NCI-H1048 (cell line): Measurements from ENCODE around the gene SLBP.

Experiments used
- DNase-seq: peaks from one replicate; lab custom pipeline; 2025; lab: John Stamatoyannopoulos, UW

The SLBP gene

GRCh38 chr4:1653776-1654175, 58.3 kb downstream of the SLBP start:
- no peak for DNase-seq

DNA sequence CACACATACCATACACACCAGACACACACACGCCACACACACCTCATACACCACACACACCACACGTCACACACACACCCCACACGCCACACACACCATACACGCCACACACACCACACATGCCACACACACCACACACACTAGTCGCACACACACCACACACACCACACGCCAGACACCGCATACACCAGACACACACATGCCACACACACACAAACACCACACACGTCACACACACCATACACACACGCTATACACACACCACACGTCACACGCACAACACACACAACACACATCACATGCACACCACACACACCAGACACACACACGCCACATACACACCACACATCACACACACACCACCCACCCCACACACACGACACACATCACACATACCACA, 60.0 kb downstream of the SLBP start:
- DNase-seq = no peak

- DNase-seq = no peak
Observed at GRCh38 chr4:1651609-1652008, 60.5 kb downstream of the SLBP start.

GRCh38 chr4:1648962-1649361, 63.2 kb downstream of the SLBP start:
- no peak for DNase-seq

- no peak for DNase-seq
Observed at GRCh38 chr4:1647432-1647831, 64.7 kb downstream of the SLBP start.

DNA sequence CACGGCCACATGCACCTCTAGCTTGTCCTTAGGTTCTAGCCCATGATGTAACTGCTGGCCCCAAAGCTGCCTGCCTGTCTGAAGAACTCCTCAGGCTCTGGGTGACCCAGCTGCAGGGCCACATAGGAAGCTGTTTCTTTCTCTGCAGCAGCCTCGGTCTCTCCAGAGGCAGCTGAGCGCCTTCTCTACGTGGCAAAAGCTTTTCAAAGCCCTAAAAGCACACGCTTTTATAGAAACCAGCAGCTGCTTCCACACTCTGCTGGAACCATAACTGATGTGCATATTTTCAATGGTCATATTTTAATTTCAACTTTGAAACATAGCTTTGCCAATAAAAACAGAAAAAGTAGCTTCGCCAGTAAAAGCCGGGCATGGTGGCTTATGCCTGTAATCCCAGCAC, 65.4 kb downstream of the SLBP start:
- DNase-seq = no peak

DNA sequence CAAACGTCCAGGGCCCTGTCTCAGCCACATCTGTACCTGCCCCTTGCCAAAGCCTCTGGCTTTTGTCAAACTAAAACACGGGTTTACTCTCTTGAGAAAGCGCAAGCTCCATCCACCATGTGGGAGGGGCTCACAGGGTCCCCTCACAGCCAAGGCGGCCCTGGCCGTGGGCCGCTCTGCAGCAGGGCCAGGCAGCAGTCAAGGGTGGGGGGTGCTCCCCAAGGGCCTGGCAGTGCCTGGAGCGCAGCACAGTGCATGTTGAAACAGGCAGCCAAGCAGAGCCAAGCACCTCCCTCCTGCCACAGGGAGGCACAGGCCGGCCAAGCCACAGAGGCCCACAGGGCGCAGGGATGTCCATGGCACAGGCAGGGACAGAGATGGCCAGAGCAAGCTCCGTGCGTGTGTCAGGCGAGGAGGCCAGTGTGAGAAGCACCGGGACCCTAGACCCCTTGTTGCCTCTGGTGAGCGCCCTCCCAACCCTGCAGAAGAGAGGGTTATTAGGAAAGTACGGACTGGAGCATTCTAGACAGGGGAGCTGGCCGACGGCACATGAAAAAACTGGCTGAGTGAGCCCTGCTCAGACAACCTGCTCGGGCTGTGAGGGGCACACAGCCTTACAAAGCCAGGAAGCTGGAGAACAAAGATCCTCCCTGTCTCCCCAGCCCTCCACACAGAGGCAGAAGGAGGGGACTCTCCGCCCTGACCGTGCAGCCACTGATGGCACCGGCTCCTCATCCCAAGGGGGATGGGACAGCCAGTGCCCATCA, 67.0 kb downstream of the SLBP start:
- no peak for DNase-seq

DNA sequence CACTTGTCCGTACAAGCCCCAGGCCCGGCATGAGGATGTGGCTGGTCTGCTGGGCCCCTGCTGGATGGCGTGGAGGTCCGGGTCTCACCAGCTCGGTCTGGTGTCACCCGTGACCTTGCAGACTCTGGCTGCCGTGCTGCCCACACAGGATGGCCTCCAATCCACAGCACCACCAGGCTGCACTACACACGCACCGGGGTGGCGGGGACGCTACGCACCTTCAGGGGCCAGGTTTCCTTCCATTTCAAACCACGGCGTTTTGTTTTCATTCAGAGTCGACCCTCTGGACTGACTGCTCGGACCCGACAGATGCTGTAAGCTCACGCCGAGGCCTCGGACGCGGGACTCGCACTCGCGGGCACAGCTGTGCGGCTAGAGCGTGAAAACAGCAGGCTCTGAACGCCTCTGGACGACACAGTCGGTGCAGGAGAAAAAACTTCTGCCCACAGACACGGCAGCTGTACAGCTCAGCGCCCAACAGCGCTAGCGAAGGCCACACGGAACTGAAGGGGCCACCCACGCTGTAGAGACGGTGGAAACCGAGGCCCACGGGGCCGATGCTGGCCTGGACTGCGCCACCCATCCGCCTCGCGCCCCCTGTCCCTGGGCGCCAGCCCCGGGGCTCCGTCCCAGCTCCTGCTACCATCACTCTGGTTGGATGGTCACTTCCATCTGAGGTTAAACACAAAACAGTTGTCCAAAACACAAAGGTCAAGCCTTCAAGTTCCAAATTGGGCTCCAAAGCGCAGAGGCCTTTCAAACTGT, 68.0 kb downstream of the SLBP start:
- no peak for DNase-seq
